Measurements from ENCODE around the gene DDX42. TPM values are rescaled to one million over a fixed set of nuclear protein-coding genes. Genes with fewer than 3 reads are reported as not detected.
A peak's percentile ranks its signal among the peaks of the same experiment; 100 is the strongest.

DDX42 gene
- total and polyA plus RNA-seq, 2 of the 13 experiments (the other 11 are each of a cell fraction or from before 2014, with no cell fraction given): 87.2 to 92.9 TPM

DNA sequence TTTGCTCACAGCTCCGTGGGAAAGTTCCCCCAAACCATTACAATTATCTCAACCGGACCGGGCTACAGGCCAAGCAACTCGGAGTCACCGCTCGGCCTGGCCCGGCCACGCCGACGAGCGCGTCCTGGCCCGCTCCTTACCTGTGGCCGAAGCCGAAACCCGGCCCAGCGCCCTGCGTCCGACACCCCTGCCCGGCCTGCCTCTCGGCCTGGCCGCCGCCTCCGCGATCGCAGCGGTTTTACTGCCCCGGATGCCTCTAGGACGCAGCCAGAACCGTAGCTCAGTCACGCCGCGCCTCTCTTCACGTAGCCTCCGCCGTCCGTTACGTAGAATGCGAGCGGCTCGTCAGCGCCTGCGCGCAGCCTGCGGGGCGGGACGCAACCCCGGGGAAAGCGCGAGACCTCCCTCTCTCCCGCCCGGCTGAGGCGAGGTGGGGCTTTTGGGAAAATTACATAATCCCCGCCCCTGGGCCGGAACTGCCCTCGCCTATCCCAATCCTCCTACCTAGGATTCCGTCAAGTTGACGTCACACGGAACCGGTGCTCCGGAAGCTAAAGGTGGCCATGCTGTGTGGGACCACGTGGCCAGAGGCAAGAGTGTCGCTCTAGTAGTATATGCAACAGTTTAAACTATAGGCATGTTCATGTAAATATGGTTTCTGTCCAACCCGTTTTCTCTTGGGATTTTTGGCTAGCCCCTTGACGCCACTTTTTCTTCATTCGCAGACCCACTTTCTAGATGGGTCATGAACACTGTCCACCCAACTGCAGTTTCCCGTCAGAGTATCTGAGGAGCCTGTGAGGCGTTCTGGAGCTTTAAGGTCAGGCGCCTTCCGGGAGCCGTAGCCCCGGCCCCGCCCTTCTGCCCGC lies 464 bp upstream of the DDX42 start, which contains the start of gene CCDC47 (continued):
- TF ChIP-seq, protein P1, sequence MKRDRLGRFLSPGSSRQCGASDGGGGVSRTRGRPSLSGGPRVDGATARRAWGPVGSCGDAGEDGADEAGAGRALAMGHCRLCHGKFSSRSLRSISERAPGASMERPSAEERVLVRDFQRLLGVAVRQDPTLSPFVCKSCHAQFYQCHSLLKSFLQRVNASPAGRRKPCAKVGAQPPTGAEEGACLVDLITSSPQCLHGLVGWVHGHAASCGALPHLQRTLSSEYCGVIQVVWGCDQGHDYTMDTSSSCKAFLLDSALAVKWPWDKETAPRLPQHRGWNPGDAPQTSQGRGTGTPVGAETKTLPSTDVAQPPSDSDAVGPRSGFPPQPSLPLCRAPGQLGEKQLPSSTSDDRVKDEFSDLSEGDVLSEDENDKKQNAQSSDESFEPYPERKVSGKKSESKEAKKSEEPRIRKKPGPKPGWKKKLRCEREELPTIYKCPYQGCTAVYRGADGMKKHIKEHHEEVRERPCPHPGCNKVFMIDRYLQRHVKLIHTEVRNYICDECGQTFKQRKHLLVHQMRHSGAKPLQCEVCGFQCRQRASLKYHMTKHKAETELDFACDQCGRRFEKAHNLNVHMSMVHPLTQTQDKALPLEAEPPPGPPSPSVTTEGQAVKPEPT (CRISPR knock-in tag; IDR thresholded peaks at IDR 0.05; ENCODE audit: low read depth): peak; percentile 88
- TF ChIP-seq DR1 (CRISPR knock-in tag; IDR thresholded peaks at IDR 0.05) (peak; percentile 92), RARA (CRISPR knock-in tag; IDR thresholded peaks at IDR 0.05) (peak; percentile 41), ZNF333 (CRISPR knock-in tag; IDR thresholded peaks at IDR 0.05; ENCODE audit: borderline replicate concordance) (peak; percentile 23; the same call in 1 of the 2 replicates), ZNF614 (CRISPR knock-in tag; IDR thresholded peaks at IDR 0.05; ENCODE audit: borderline replicate concordance) (peak; percentile 93), ASH2L (IDR thresholded peaks at IDR 0.05; ENCODE audit: insufficient read length, low read depth, low read length) (peak; percentile 87), SKI (IDR thresholded peaks at IDR 0.05; ENCODE audit: partially characterized antibody) (peak; percentile 67), STAT5B (CRISPR knock-in tag; IDR thresholded peaks at IDR 0.05) (no peak; the same call in none of the 2 replicates), SMARCE1 (IDR thresholded peaks at IDR 0.05; ENCODE audit: borderline replicate concordance) (no peak), MXI1 (IDR thresholded peaks at IDR 0.05; ENCODE audit: borderline replicate concordance, low read depth, low read length) (peak; percentile 99; the same call in 2 of the 3 replicates), PLRG1 (conservative IDR thresholded peaks at IDR 0.05) (no peak), RBM39 (IDR thresholded peaks at IDR 0.05; ENCODE audit: low read depth, low read length, poor library complexity, severe bottlenecking) (peak; percentile 78), MED13 (CRISPR knock-in tag; IDR thresholded peaks at IDR 0.05) (peak; percentile 40; the same call in 1 of the 2 replicates), SALL1 (CRISPR knock-in tag; IDR thresholded peaks at IDR 0.05) (peak; percentile 93)
- TF ChIP-seq, protein P2, sequence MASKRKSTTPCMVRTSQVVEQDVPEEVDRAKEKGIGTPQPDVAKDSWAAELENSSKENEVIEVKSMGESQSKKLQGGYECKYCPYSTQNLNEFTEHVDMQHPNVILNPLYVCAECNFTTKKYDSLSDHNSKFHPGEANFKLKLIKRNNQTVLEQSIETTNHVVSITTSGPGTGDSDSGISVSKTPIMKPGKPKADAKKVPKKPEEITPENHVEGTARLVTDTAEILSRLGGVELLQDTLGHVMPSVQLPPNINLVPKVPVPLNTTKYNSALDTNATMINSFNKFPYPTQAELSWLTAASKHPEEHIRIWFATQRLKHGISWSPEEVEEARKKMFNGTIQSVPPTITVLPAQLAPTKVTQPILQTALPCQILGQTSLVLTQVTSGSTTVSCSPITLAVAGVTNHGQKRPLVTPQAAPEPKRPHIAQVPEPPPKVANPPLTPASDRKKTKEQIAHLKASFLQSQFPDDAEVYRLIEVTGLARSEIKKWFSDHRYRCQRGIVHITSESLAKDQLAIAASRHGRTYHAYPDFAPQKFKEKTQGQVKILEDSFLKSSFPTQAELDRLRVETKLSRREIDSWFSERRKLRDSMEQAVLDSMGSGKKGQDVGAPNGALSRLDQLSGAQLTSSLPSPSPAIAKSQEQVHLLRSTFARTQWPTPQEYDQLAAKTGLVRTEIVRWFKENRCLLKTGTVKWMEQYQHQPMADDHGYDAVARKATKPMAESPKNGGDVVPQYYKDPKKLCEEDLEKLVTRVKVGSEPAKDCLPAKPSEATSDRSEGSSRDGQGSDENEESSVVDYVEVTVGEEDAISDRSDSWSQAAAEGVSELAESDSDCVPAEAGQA (IDR thresholded peaks at IDR 0.05; ENCODE audit: low read depth): peak; percentile 97
- TF ChIP-seq, protein P2 (CRISPR knock-in tag; IDR thresholded peaks at IDR 0.05; ENCODE audit: borderline replicate concordance): peak; percentile 92
- TF ChIP-seq, protein P3, sequence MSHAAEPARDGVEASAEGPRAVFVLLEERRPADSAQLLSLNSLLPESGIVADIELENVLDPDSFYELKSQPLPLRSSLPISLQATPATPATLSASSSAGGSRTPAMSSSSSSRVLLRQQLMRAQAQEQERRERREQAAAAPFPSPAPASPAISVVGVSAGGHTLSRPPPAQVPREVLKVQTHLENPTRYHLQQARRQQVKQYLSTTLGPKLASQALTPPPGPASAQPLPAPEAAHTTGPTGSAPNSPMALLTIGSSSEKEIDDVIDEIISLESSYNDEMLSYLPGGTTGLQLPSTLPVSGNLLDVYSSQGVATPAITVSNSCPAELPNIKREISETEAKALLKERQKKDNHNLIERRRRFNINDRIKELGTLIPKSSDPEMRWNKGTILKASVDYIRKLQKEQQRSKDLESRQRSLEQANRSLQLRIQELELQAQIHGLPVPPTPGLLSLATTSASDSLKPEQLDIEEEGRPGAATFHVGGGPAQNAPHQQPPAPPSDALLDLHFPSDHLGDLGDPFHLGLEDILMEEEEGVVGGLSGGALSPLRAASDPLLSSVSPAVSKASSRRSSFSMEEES (CRISPR knock-in tag; IDR thresholded peaks at IDR 0.05): peak; percentile 93
- TF ChIP-seq, protein P4, sequence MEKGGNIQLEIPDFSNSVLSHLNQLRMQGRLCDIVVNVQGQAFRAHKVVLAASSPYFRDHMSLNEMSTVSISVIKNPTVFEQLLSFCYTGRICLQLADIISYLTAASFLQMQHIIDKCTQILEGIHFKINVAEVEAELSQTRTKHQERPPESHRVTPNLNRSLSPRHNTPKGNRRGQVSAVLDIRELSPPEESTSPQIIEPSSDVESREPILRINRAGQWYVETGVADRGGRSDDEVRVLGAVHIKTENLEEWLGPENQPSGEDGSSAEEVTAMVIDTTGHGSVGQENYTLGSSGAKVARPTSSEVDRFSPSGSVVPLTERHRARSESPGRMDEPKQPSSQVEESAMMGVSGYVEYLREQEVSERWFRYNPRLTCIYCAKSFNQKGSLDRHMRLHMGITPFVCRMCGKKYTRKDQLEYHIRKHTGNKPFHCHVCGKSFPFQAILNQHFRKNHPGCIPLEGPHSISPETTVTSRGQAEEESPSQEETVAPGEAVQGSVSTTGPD (CRISPR knock-in tag; IDR thresholded peaks at IDR 0.05): 0 out of 2 replicates have a peak, but pooled peaks have one; percentile 53
